Nucleus accumbens (tissue), 56 donors: ENCODE data around the gene NAALADL2.

Experiments used
- DNase-seq, 56 donors: peaks; one replicate each; lab custom pipeline; 2025; lab: John Stamatoyannopoulos, UW

Gene NAALADL2

GRCh38 chr3:175187586-175187985, 328.5 kb downstream of the NAALADL2 start:
- DNase-seq, result no peak

GRCh38 chr3:175192536-175192935, 333.4 kb downstream of the NAALADL2 start:
- no peak for DNase-seq

- no peak for DNase-seq
These were observed 334.8 kb downstream of the NAALADL2 start for GRCh38 chr3:175193815-175194518.

- peak in 4 of 56 donors; percentile 0 to 4 (median 2) for DNase-seq
These were observed 340.1 kb downstream of the NAALADL2 start for GRCh38 chr3:175198991-175199783.

GRCh38 chr3:175199961-175200360, 340.8 kb downstream of the NAALADL2 start:
- DNase-seq, result no peak

- no peak for DNase-seq
These were observed 341.4 kb downstream of the NAALADL2 start for GRCh38 chr3:175200391-175201095.

- no peak for DNase-seq
These were observed 348.2 kb downstream of the NAALADL2 start for GRCh38 chr3:175207361-175207760.

GRCh38 chr3:175208326-175208725, 349.2 kb downstream of the NAALADL2 start:
- DNase-seq, result peak in 36 of 56 donors; percentile 1 to 77 (median 29)

GRCh38 chr3:175211466-175211865, 352.3 kb downstream of the NAALADL2 start:
- no peak for DNase-seq

- no peak for DNase-seq
These were observed 353.8 kb downstream of the NAALADL2 start for GRCh38 chr3:175212896-175213295.

- no peak for DNase-seq
These were observed 355.1 kb downstream of the NAALADL2 start for GRCh38 chr3:175214216-175214615.

GRCh38 chr3:175215833-175216232, 356.7 kb downstream of the NAALADL2 start:
- no peak for DNase-seq

- DNase-seq, result no peak
These were observed 363.2 kb downstream of the NAALADL2 start for GRCh38 chr3:175222356-175222755.

- DNase-seq, result no peak
These were observed 364.9 kb downstream of the NAALADL2 start for GRCh38 chr3:175224051-175224450.

- DNase-seq, result no peak
These were observed 367.3 kb downstream of the NAALADL2 start for GRCh38 chr3:175226444-175226843.

- DNase-seq, result no peak
These were observed 368.0 kb downstream of the NAALADL2 start for GRCh38 chr3:175227126-175227525.

GRCh38 chr3:175233957-175234940, 375.1 kb downstream of the NAALADL2 start:
- no peak for DNase-seq

- no peak for DNase-seq
These were observed 379.7 kb downstream of the NAALADL2 start for GRCh38 chr3:175238801-175239200.

GRCh38 chr3:175240921-175241320, 381.8 kb downstream of the NAALADL2 start:
- no peak for DNase-seq

GRCh38 chr3:175242243-175242642, 383.1 kb downstream of the NAALADL2 start:
- no peak for DNase-seq
